HG03097 (cell line): Measurements from ENCODE around the gene CACNA2D3.

ENCODE experiments used
- ATAC-seq: cut with Tn5 transposase; IDR thresholded peaks from one replicate; pipeline ENCODE4 v1.9.1; 2021; ENCODE audit not compliant: unreplicated experiment, low FRiP score

The CACNA2D3 gene

DNA sequence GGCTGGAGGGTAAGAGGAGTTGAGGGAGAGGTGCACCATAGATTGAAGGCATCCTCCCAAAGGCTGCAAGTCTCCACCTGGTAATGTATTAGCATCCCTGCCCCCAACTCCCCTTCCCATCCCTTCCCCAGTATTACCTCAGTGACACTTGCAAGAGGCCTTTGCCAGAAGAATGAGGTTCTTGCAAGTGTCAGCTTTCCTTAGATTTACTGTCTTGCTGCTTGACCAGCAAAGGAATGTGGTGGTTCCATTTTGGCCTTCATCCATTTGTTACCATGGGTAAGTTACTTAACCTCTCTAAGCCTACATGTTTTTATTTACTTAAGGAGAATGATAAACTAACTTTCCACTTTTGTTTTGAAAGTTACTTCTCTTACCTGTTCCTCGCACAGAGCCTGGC lies 696.6 kb downstream of the CACNA2D3 start:
- no peak for ATAC-seq

- ATAC-seq = no peak
Measured at GRCh38 chr3:54819946-54820345, 697.6 kb downstream of the CACNA2D3 start.

GRCh38 chr3:54822206-54822605 lies 699.9 kb downstream of the CACNA2D3 start:
- no peak for ATAC-seq

DNA sequence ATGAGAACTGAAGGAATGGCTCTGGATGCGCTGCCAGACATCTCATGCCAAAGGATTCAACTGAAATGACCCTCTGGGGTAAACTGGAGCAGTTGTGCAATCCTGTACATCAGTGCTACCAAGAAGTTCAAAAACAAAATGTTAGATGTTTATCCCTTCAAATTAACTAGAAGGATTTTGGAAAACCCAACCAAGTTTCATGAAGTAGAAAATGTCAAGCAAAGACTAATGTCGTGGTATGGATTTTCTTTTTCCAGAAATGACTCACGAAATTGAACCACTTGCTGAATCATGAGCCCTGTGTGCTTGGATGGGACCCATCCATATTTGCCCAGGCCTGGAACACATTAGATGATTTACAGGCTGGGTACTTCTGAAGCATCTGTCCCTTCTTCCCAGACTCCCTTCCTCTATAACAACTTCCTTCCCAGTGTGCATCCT lies 703.9 kb downstream of the CACNA2D3 start:
- ATAC-seq = no peak

GRCh38 chr3:54827056-54827687 lies 704.8 kb downstream of the CACNA2D3 start:
- ATAC-seq = no peak

DNA sequence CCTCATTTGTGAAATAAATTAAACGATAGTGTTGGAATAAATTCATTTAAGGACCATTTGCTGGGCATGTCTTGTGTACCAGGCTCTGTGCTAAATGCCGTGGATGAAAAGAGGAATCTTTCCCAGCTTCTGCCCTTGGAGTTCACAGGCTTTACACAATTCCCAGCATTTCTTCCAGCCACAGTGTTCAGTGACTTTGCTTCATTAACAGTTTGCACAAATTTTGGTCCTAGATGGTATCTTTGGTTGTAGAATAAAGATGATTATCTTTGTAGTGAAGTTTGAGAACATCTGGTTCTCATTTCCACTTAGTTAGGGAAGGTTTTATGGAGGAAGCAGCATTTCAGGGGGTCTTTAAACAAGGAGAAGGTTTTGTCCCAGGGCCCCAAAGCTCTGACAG lies 705.4 kb downstream of the CACNA2D3 start:
- ATAC-seq = no peak

- no peak for ATAC-seq
Measured at GRCh38 chr3:54830658-54831057, 708.3 kb downstream of the CACNA2D3 start.

GRCh38 chr3:54831112-54831511 lies 708.8 kb downstream of the CACNA2D3 start:
- ATAC-seq = no peak

GRCh38 chr3:54832876-54833275 lies 710.5 kb downstream of the CACNA2D3 start:
- ATAC-seq = no peak

DNA sequence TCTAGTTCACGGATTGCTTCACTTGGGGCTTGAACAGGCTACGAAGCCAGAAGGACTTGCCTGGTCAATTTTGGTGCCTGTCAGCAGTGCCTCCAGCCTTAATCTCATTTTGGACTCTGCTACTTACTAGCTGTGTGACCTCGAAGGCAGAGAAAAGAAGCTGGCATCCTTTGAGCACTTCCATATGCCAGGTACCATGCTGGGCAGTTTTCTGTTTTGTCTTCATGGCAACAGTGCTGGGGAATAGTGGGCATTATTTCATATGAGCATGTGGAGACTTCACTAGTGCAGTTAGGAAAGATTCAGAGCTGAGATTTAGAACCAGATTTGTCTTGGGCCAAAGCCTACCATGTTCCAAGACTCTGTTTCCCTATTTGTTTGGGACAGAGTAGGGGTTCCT lies 713.3 kb downstream of the CACNA2D3 start:
- ATAC-seq = no peak

DNA sequence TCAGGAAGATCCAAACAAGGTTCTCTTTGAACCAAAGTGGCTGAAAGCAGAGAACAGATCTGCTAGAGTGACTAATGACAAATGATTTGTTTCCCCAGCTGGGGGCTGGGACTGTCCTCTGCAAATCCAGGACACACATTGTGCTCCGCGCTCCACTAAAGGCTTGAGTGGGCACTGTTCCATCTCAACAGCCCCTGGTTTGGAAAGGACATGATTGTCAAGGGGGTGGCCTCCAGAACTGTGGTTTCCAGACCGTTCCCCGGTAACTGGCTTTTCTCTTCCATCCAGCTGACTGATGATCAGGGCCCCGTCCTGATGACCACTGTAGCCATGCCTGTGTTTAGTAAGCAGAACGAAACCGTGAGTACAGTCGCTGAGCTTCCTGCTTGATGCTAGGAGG lies 714.5 kb downstream of the CACNA2D3 start:
- ATAC-seq = no peak

- no peak for ATAC-seq
Measured at GRCh38 chr3:54837964-54838363, 715.6 kb downstream of the CACNA2D3 start.

GRCh38 chr3:54841471-54841870 lies 719.1 kb downstream of the CACNA2D3 start:
- no peak for ATAC-seq

DNA sequence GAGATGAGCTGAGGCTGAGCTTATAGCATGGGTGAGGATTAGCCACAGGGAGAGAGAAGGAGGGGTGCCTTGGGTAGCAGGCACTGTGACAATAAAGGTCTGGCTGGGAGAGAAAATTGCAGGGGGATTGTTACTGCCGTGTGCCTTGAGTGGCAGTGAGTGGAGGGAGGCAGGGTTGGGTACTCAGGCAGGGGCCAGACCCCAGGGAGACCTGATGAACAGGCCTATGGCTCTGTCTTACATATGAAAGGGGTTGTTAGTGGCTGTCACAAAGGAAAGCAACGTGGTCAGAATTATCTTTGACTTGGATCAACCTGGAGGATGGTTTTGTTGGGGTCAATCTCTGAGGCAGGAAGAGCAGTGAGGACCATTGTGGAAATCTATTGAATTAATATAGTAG lies 721.0 kb downstream of the CACNA2D3 start:
- ATAC-seq = no peak

GRCh38 chr3:54844211-54844610 lies 721.9 kb downstream of the CACNA2D3 start:
- ATAC-seq = no peak

- no peak for ATAC-seq
Measured at GRCh38 chr3:54845011-54845410, 722.7 kb downstream of the CACNA2D3 start.

- ATAC-seq = no peak
Measured at GRCh38 chr3:54845551-54845950, 723.2 kb downstream of the CACNA2D3 start.

GRCh38 chr3:54846119-54846518 lies 723.8 kb downstream of the CACNA2D3 start:
- ATAC-seq = no peak

GRCh38 chr3:54847361-54847760 lies 725.0 kb downstream of the CACNA2D3 start:
- no peak for ATAC-seq

- no peak for ATAC-seq
Measured at GRCh38 chr3:54849360-54849759, 727.0 kb downstream of the CACNA2D3 start.

DNA sequence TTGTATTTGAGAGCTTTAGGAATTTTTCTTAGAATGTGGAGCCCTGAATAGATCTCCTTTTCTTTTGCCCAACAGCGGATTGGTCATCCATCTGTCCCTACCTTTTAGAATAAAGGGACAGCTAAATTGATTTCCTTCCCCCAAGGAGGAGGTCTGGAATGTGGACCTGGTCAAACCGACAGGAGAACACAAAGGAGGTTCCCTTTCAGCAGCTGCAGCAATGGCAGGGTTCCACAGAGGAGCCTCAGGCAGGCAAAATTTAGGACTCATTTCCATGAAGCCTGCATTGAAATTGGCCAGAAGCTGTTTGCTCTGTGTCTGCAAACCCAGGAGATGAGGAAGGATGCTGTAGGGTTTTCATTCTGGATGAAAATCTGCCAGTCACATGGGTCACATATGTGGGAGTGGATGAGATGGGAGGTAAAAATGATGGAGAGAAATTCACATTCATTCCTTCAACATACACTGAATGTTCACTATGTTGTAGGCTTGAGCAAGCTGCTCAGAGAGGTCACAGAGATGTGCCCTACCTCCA lies 728.2 kb downstream of the CACNA2D3 start:
- ATAC-seq = no peak

DNA sequence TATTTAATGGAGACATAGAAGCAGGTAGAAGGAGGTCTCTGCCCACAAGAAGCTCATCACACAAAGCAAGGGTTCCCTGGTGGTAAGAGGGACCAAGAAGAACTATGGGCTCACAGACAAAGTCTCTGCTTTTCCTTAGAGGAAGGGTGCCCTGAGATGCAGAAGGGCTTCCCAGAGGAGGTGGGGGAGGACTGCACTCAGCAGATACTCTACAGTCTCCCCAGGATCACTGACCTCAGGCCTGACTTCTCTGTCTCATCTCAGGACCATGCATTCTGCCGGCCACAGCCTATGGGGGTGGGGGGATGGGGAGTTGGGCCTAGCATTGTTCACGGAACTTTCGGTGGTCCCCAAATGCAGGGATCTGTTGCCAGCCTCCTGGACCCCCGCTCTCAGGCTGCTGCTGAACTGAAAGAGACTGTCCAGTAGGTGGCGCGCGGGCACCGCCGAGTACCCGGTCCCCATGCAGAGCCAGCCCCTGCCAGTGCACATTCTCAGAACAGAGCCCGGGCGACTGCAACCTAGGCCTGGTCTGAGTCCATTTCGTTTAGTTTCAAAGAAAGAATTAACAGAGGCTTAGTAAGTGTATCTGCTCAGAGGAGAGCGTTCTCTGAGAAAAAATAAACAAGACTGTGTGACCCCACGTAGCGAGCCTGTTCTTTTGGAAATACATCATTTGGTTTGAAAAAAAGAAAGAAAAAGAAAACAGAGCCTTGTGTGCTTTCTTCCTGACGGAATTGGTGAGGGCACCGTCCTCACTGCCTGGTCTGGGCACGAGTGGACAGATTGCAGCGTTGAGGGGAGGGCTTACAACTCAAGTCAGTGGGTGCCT lies 731.4 kb downstream of the CACNA2D3 start:
- peak; percentile 73 for ATAC-seq
